HEK293 (cell line): ENCODE data around the gene ELF1.
A peak's percentile ranks its signal among the peaks of the same experiment; 100 is the strongest.

Experiments used
- CTCF ChIA-PET: fragments of 350-600 bp; formaldehyde crosslinking; extraction: SDS; loops from one replicate; lab custom pipeline; 2021; ENCODE audit warnings: antibody characterized with exemption; lab: Yijun Ruan, JAX
- POLR2A ChIA-PET: fragments of 300-600 bp; formaldehyde crosslinking; extraction: SDS; loops from one replicate; lab custom pipeline; 2020; ENCODE audit warnings: antibody characterized with exemption, inconsistent platforms; lab: Yijun Ruan, JAX
- H3K27ac ChIP-seq: fragments of 200-500 bp; sonication (Bioruptor generic); 2 replicates; pipeline ENCODE4 v1.5.1; 2014; ENCODE audit warnings: low read depth, low read length, control low read depth, inconsistent platforms; ENCODE audit errors: extremely low read depth
- H3K36me3 ChIP-seq, 2 experiments: fragments of 200-500 bp in 1 of 2; sonication (Bioruptor generic) in 1 of 2; 1 replicate in 1 of 2; 2 replicates in 1 of 2; pipeline ENCODE4 v1.5.1; 2014 to 2017; ENCODE audit warnings: inconsistent platforms in 2 of 2, low read length in 2 of 2; ENCODE audit not compliant: control insufficient read depth in 2 of 2, insufficient read depth in 1 of 2
- H3K4me1 ChIP-seq: fragments of 200-500 bp; sonication (Bioruptor generic); 2 replicates; pipeline ENCODE4 v1.5.1; 2014; ENCODE audit warnings: mild to moderate bottlenecking, low read length, inconsistent platforms; ENCODE audit not compliant: control insufficient read depth, insufficient read depth
- H3K4me3 ChIP-seq: 2 replicates; pipeline ENCODE4 v1.5.1; 2011; ENCODE audit warnings: low read depth, mild to moderate bottlenecking, control low read depth, low read length, moderate library complexity
- H3K9me3 ChIP-seq: fragments of 200-500 bp; sonication (Bioruptor generic); 2 replicates; pipeline ENCODE4 v1.5.1; 2014; ENCODE audit warnings: low read depth, low read length, inconsistent platforms; ENCODE audit not compliant: control insufficient read depth, insufficient read depth
- FEZF1 ChIP-seq: fragments of 450-650 bp; formaldehyde crosslinking; IDR thresholded peaks from 2 replicates; pipeline ENCODE4 v1.5.1; 2016; ENCODE audit warnings: missing biosample characterization, missing genetic modification characterization
- GFI1B ChIP-seq: fragments of 450-650 bp; formaldehyde crosslinking; IDR thresholded peaks from 2 replicates; pipeline ENCODE4 v1.5.1; 2016; ENCODE audit warnings: missing biosample characterization, missing genetic modification characterization
- HOXD13 ChIP-seq: sonication (generic); formaldehyde crosslinking; IDR thresholded peaks from 2 replicates; pipeline ENCODE4 v1.8.0; 2022; ENCODE audit warnings: missing genetic modification reagents, borderline replicate concordance
- IKZF3 ChIP-seq: fragments of 450-650 bp; IDR thresholded peaks from 2 replicates; pipeline ENCODE4 v1.5.0; 2018; ENCODE audit warnings: missing biosample characterization, mild to moderate bottlenecking, missing genetic modification characterization, moderate library complexity
- PRDM6 ChIP-seq: fragments of 450-650 bp; formaldehyde crosslinking; IDR thresholded peaks from 2 replicates; pipeline ENCODE4 v1.5.1; 2017; ENCODE audit warnings: missing biosample characterization, missing genetic modification characterization
- SALL2 ChIP-seq: fragments of 450-650 bp; formaldehyde crosslinking; IDR thresholded peaks from 2 replicates; pipeline ENCODE4 v1.5.0; 2017; ENCODE audit warnings: missing biosample characterization, mild to moderate bottlenecking, missing genetic modification characterization, borderline replicate concordance
- SETDB1 ChIP-seq: IDR thresholded peaks from one replicate; pipeline ENCODE4 v1.6.1; 2017; ENCODE audit warnings: mild to moderate bottlenecking, low read length, moderate library complexity, mixed read lengths; ENCODE audit not compliant: insufficient read length
- SP7 ChIP-seq: fragments of 450-650 bp; formaldehyde crosslinking; IDR thresholded peaks from 2 replicates; pipeline ENCODE4 v1.5.1; 2016; ENCODE audit warnings: missing biosample characterization, missing genetic modification characterization
- ZEB2 ChIP-seq: fragments of 450-650 bp; formaldehyde crosslinking; IDR thresholded peaks from 2 replicates; pipeline ENCODE4 v1.5.1; 2016; ENCODE audit warnings: missing biosample characterization, missing genetic modification characterization
- ZNF214 ChIP-seq: fragments of 450-650 bp; formaldehyde crosslinking; IDR thresholded peaks from 2 replicates; pipeline ENCODE4 v1.5.1; 2017; ENCODE audit warnings: missing biosample characterization, mild to moderate bottlenecking, missing genetic modification characterization, borderline replicate concordance
- ZNF362 ChIP-seq: fragments of 450-650 bp; formaldehyde crosslinking; IDR thresholded peaks from 2 replicates; pipeline ENCODE4 v1.5.1; 2016; ENCODE audit warnings: missing biosample characterization, missing genetic modification characterization
- ZNF366 ChIP-seq: fragments of 450-650 bp; formaldehyde crosslinking; conservative IDR thresholded peaks from 2 replicates; pipeline ENCODE4 v1.5.1; 2016; ENCODE audit warnings: missing biosample characterization, missing genetic modification characterization
- ZNF768 ChIP-seq: fragments of 450-650 bp; formaldehyde crosslinking; IDR thresholded peaks from 2 replicates; pipeline ENCODE4 v1.5.1; 2018; ENCODE audit warnings: missing biosample characterization, mild to moderate bottlenecking, missing genetic modification characterization
- ZNF843 ChIP-seq: fragments of 450-650 bp; formaldehyde crosslinking; IDR thresholded peaks from 2 replicates; pipeline ENCODE4 v1.5.1; 2016; ENCODE audit warnings: missing biosample characterization, missing genetic modification characterization
- TF ChIP-seq, protein P1 (sequence below): fragments of 450-650 bp; formaldehyde crosslinking; IDR thresholded peaks from 2 replicates; pipeline ENCODE4 v1.5.1; 2016; ENCODE audit warnings: missing biosample characterization, missing genetic modification characterization

ELF1 gene

DNA sequence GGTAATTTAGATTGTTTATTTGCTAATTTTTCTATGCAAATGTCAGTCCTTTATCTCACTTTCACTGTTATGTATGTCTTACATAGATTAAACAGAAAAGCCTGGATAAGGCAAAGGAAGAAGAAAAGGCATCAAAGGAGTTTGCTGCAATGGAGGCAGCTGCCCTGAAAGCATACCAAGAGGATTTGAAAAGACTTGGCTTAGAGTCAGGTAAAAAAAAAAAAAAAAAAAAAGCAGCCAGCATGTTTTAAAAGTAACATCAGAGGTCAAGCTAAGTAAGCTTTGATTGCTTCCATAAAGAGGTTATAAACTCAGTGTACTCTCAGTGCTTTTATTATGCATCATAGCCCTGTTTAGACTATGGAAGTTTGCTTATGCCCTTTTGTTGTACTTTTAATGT, 46.0 kb upstream of the ELF1 start:
- H3K36me3 ChIP-seq, result peaks cover 37 to 53% of the 10 kb centered on the region in 2 experiments
- ChIA-PET CTCF (no interaction called here), POLR2A (interaction anchor here (0.6 kb wide), 1 partner anchor 8 kb away, joined by 4 read pairs; no protein-coding TSS in a partner anchor)
- no peak overlapping the region for H3K27ac ChIP-seq
- H3K4me3 ChIP-seq, result no peak overlapping the region
- peak; percentile 35; the same call in 1 of the 2 replicates for TF ChIP-seq FEZF1 (tag by site-specific recombination)
- no peak for TF ChIP-seq SALL2
- no peaks in the 10 kb centered on the region for H3K9me3 ChIP-seq
- peaks cover 7% of the 10 kb centered on the region; the same call in 1 of the 2 replicates for H3K4me1 ChIP-seq

DNA sequence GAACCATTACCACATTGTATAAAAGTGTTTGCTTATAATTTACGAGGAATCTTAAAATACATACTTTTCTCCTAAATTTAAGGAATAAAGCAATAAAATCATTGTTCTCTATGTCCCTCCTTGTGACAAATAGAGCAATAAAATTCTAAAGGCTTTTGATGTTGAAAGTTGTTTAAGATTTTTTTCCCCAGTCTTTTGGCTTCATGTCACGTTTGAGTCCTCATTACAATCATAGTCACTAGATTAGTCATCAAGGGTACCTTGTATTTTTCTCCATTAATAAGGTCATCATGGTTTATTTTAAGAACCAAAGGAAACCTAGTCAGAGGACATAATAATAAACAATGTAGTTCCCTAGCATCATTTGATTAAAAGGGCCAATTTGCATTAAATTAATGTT, 45.4 kb upstream of the ELF1 start:
- CTCF ChIA-PET, result interaction anchor here (1.1 to 1.3 kb wide), 2 partner anchors 9 to 34 kb away, joined by 3 to 10 read pairs; no protein-coding TSS in a partner anchor
- no peak overlapping the region for H3K4me3 ChIP-seq

More for the DNA sequence above, 45.4 kb upstream of the ELF1 start:
- Histone ChIP-seq H3K4me1 (peaks cover 7% of the 10 kb centered on the region; the same call in 1 of the 2 replicates), H3K36me3 (peaks cover 37 to 49% of the 10 kb centered on the region in 2 experiments), H3K9me3 (no peaks in the 10 kb centered on the region), H3K27ac (no peak overlapping the region)
- TF ChIP-seq SETDB1 (no peak), ZNF362 (tag by site-specific recombination) (peak; percentile 40; the same call in 1 of the 2 replicates), PRDM6 (tag by site-specific recombination) (peak; percentile 78), SP7 (tag by site-specific recombination) (peak; percentile 77), ZEB2 (tag by site-specific recombination) (0 out of 2 replicates have a peak, but pooled peaks have one; percentile 17), GFI1B (tag by site-specific recombination) (no peak), IKZF3 (tag by site-specific recombination) (0 out of 2 replicates have a peak, but pooled peaks have one; percentile 46), ZNF214 (no peak), ZNF768 (tag by site-specific recombination) (no peak), FEZF1 (tag by site-specific recombination) (peak; percentile 72), HOXD13 (CRISPR knock-in tag) (0 out of 2 replicates have a peak, but pooled peaks have one; percentile 19), ZNF366 (peak; percentile 68), ZNF843 (tag by site-specific recombination) (peak; percentile 41; the same call in 1 of the 2 replicates)
- TF ChIP-seq, protein P1, sequence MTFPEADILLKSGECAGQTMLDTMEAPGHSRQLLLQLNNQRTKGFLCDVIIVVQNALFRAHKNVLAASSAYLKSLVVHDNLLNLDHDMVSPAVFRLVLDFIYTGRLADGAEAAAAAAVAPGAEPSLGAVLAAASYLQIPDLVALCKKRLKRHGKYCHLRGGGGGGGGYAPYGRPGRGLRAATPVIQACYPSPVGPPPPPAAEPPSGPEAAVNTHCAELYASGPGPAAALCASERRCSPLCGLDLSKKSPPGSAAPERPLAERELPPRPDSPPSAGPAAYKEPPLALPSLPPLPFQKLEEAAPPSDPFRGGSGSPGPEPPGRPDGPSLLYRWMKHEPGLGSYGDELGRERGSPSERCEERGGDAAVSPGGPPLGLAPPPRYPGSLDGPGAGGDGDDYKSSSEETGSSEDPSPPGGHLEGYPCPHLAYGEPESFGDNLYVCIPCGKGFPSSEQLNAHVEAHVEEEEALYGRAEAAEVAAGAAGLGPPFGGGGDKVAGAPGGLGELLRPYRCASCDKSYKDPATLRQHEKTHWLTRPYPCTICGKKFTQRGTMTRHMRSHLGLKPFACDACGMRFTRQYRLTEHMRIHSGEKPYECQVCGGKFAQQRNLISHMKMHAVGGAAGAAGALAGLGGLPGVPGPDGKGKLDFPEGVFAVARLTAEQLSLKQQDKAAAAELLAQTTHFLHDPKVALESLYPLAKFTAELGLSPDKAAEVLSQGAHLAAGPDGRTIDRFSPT (tag by site-specific recombination), result peak; percentile 60; the same call in 1 of the 2 replicates
- POLR2A ChIA-PET, result interaction anchor here (0.6 kb wide), 1 partner anchor 8 kb away, joined by 4 read pairs; no protein-coding TSS in a partner anchor
